NCI-H128 (cell line): ENCODE results near the gene COPS8.

Source experiments
- DNase-seq: peaks from one replicate; lab custom pipeline; 2025; ENCODE audit not compliant: unreplicated experiment; lab: John Stamatoyannopoulos, UW

The COPS8 gene

GRCh38 chr2:237129625-237130263 lies 44.1 kb downstream of the COPS8 start:
- DNase-seq: no peak

GRCh38 chr2:237130562-237131421 lies 45.1 kb downstream of the COPS8 start:
- no peak for DNase-seq

GRCh38 chr2:237131749-237132533 lies 46.3 kb downstream of the COPS8 start:
- no peak for DNase-seq

GRCh38 chr2:237132799-237133198 lies 47.1 kb downstream of the COPS8 start:
- no peak for DNase-seq

GRCh38 chr2:237134321-237135230 lies 48.9 kb downstream of the COPS8 start:
- DNase-seq: no peak

GRCh38 chr2:237136824-237137223 lies 51.1 kb downstream of the COPS8 start:
- DNase-seq: no peak

GRCh38 chr2:237137626-237138323 lies 52.1 kb downstream of the COPS8 start:
- DNase-seq: no peak

- no peak for DNase-seq
Observed at GRCh38 chr2:237139123-237139675, 53.5 kb downstream of the COPS8 start.

GRCh38 chr2:237140689-237141285 lies 55.1 kb downstream of the COPS8 start:
- DNase-seq: no peak

- no peak for DNase-seq
Observed at GRCh38 chr2:237141571-237142051, 55.9 kb downstream of the COPS8 start.

- DNase-seq: no peak
Observed at GRCh38 chr2:237143118-237143517, 57.4 kb downstream of the COPS8 start.

GRCh38 chr2:237143676-237144440 lies 58.2 kb downstream of the COPS8 start:
- DNase-seq: no peak

- no peak for DNase-seq
Observed at GRCh38 chr2:237144516-237144915, 58.8 kb downstream of the COPS8 start.

GRCh38 chr2:237147317-237147716 lies 61.6 kb downstream of the COPS8 start:
- no peak for DNase-seq

- no peak for DNase-seq
Observed at GRCh38 chr2:237148624-237149023, 62.9 kb downstream of the COPS8 start.

- DNase-seq: no peak
Observed at GRCh38 chr2:237149425-237149824, 63.7 kb downstream of the COPS8 start.
